Activated naive CD4-positive, alpha-beta T cell (primary cell): ENCODE results near the gene ZNRD2.

ENCODE experiments used
- DNase-seq, 4 experiments: peaks; one replicate each; lab custom pipeline; 2025; lab: John Stamatoyannopoulos, UW

The ZNRD2 gene

DNA sequence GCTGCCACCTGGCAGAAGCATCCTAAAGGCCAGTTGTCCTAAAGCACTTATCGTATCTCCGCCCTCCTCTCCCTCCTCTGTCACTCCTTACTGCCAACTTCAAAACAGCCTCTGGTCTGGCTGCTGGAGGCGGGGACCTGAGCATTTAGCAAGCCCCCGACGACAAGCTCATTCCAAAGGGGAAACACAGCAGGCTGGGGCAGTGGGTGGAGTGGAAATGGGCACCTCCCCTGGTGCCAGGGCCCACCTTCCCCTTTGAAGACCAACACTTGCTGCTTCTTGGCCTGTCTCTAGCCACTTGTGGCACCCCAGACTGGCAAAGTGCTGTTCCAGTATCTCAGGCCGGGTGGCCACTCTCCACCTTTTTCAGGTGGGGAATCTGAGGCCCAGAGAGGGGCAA, 40.1 kb downstream of the ZNRD2 start:
- DNase-seq: no peak

DNA sequence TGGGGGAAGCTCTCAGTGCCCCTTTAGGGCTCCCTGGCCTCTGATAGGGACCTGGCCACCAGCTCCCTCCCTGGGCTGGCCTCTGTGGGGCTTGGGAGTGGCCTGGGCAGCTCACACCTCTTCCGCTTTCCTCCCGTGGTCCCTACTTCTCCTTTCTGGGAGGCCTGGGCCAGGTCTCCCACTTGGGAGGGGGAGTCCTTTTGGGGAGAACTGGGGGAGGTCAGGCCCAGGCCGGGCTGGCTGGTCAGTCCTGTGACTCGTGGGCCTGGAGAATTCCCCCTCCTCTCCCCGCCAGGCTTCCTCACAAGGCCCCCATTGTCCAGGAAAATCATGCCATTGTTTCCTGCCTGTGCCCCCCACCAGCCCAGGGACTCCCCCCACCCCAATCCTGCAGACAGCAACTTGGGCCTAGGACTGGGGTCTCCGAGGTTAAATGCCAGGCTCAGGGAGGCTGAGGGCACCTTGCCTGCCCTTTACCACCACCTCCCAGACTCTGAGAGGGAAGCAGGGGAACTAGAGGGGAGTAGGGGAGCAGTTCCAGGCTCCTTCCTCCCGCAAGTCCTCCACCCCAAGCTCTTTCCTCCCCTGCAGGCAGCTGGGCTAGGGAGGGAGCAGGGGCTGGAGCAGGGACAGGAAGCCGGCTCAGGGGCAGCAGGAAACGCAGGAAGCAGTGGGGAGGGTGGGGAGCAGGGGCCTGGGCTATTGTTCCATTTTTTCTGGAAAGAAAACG, 40.9 kb downstream of the ZNRD2 start:
- no peak for DNase-seq

DNA sequence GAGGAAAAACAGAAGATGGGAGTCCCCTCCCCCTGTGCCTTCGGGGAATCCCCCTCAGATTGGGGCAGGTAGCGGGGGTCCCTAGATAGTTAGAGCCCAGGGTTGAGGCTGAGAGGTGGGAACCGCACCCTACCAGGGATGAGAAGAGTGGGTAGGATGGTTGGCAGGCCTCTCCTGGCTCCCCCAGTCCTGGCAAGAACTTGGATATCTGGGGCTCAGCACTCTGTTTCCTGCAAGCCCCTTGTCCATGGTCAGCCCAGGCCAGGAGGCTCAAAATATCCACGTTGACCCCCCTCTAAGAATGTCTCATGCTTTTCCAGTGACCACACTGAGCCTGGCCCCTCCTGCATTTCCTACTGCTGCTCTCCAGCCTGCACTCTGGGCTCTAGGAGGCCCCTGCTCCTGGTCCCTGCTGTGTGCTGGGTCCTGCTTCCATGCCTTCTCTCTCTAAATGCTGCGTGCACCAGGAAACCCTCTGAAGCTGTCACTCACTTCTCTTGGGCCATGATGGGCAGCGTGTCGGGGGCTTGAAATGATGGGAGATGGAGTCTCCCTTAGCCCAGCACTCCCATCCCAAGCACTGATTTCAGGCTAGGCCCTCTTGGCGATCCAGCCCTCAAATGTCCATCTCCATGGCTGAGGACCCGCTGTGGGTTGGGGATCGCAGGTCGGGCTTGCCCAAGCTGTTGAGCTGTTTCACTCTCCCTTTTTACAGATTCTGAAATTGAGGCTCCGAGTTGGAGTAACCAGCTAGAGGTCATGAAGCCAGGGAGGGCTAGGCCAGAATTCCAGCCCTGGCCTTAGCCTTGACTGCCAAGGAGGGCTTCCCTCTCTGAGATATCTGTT, 41.7 kb downstream of the ZNRD2 start:
- DNase-seq: no peak

DNA sequence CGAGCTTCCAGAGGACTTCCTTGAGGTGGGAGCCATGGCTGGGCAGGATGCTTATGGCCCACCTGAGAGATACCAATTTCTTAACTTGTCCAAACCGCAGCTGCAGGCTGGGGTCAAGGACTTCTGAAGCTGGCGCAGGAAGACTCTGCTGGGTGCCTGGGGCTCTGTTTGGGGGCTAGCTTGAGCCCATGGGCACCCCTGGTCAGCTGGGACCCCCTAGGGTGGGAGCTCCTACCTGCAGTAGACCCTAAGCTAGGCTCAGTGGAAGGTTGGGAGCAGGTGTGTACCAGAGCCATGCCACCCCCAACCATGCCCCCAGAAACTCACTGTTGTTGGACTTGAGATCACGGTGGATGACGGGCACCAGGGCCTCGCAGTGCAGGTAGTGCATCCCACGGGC, 42.4 kb downstream of the ZNRD2 start:
- DNase-seq: no peak

DNA sequence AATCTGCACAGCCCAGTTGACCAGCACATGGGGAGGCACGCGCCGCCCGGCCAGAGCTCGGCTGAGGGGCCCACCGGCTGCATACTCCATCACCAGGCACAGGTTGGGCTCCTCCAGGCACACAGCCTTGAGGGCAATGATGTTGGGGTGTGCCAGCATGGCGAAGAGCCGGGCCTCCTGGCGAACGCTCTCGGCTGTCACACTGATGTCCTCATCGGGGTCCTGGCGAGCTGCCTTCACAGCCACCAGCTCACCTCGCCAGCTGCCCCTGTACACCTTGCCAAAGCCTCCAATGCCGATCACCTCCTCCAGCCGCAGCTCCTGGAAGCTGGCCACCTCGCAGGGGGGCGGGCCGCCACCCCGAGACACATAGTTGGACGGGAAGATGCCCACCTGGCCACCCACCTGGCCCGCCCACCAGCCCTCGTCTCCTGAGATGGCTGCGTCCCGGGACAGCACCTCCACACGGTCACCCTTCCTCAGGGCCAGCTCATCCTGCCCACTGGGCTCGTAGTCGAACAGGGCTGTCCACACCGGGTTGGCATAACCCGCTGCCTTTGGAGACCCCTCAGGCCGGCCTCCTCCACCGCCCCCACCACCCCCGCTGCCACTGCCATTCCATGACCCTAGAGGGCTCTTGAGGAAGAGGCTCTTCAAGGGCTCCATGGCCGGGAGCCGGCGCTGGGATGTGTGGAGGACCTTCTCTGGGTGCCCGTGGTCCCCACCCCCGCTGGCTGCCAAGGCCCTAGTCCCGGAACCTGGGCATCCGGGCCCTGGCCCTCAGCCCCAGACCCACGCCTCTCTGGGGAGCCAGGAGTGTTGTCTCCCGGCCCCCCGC, 43.0 kb downstream of the ZNRD2 start:
- no peak for DNase-seq

DNA sequence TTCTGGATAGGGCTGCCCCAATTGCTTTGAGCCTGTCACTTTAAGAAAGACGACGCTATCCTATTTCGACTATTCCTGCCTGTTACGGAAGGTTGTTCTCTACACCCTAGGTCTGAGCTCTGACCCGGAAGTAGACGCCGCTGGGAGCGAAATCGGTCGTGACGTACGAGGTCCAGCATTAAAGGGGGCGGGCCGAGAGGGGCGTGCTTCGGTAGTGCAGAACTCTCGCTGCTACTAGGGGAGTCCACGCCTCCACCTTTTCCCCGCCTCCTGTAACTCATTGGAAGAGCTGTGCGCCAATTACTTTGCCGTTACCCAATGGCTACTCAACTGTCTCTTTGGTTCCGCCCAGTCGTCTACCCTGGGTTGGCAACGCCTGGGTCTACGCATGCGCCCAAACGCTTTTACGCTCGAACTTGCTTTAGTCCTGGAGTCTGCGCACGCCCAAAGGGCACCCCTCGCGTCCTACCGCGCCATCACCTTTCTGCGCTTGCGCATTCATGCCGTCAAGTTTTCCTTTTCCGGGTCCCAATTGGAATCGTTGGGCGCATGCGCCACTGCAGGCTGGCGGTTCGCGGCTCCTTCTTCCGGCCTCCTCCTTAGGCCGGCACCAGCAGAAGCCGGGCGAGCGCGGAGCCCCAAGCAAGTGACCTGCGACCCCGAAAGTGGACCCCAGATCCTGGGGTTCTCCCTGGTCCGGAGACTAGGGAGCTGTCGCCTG, 45.1 kb downstream of the ZNRD2 start, which contains the start of gene PCNX3:
Gene PCNX3 (plus strand): TSS at position 548 of the 721 bp plus-strand sequence. CDS start 536 bp downstream, outside the sequence.
- DNase-seq: peak; percentile 99 to 100 (median 100)

DNA sequence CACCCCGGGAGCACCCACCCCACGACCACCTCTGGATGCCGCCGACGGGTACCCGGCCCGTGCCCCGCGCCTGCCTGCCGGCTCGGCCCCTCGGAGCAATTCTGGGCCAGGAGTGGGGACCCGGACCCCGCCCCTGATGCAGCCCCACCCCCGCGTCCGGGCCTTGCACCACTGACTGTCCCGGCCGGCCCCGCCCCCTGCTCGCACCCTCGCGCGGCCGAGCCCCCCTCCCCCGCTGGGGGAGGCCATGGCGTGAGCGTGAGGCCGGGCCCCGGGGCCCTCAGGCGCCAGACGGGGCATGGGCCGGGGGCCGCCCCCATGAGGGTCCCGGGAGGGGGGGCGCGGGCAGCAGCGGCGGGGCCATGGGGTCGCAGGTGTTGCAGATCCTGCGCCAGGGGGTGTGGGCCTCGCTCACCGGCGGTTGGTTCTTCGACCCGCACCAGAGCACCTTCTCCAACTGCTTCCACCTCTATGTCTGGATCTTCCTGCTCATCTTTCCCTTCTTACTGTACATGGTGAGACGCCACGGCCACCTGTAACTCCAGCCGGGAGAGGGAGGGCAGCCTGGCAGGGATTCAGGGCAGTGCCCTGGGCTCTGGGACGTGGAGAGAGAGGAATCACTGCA, 45.8 kb downstream of the ZNRD2 start:
- peak in 1 of 4 experiments; percentile 50 for DNase-seq

DNA sequence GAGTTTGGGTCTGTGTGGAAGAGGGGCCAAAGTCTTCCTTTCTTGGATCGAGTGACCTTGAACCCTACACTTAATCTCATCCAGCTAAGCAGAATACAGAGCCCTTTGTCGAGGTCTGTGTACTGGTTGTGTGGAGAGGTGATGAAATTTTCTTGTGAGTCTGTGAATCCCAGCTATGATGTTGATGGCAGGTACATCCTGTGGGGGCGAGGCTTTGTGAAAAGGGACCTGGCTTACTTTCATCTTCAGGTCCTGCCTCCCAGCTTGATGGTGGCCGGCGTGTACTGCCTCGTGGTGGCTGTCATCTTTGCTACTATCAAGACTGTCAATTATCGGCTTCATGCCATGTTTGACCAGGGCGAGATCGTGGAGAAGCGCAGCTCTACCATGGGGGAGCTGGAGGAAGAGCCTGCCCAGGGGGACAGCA, 46.3 kb downstream of the ZNRD2 start:
- DNase-seq: no peak

DNA sequence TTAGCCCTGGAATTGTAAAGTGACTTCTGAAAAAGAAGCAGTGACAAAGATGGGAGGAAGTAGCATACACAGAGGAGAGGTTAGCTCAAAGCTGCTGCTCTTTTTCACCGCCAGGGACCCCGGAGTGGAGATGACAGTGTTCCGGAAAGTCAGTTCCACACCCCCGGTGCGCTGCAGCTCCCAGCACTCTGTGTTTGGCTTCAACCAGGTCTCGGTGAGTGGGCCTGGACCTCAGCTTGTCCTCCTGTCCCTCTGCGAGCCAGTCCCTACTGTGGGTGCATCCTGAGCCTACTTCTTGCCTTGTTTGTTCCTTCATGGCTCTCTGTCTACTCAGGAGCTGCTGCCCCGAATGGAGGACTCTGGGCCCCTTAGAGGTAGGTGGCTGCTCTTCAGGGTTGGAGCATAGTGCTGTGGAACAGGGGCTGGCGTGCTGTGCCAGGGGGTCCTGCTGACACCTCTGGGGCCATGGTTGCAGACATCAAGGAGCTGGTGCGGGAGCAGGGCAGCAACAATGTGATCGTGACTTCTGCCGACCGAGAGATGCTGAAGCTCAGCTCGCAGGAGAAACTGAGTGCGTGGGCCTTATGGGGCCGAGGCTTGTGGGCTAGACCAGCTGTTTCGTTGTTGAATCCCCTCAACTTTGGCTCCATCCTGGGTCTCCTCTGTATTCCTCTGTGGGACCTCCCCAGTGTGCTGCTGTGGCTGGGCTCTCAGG, 47.0 kb downstream of the ZNRD2 start:
- no peak for DNase-seq

DNA sequence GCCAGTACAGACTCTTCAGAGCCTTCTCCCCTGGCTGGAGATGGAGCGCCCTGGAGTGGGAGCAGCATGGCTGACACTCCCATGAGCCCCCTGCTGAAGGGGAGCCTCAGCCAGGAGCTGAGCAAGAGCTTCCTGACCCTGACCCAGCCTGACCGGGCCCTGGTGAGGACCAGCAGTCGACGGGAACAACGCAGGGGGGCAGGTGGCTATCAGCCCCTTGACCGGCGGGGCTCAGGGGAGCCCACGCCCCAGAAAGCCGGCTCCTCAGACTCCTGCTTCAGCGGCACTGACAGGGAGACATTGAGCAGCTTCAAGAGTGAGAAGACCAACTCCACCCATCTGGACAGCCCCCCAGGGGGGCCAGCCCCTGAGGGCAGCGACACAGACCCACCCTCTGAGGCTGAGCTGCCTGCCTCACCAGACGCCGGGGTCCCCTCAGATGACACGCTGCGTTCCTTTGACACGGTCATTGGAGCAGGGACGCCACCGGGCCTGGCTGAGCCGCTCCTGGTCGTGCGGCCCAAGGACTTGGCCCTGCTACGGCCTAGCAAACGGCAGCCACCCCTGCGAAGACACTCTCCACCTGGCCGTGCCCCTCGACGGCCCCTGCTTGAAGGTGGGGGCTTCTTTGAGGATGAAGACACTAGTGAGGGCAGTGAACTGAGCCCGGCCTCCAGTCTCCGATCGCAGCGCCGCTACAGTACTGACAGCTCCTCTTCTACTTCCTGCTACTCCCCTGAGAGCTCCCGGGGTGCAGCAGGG, 47.9 kb downstream of the ZNRD2 start:
- DNase-seq: no peak

DNA sequence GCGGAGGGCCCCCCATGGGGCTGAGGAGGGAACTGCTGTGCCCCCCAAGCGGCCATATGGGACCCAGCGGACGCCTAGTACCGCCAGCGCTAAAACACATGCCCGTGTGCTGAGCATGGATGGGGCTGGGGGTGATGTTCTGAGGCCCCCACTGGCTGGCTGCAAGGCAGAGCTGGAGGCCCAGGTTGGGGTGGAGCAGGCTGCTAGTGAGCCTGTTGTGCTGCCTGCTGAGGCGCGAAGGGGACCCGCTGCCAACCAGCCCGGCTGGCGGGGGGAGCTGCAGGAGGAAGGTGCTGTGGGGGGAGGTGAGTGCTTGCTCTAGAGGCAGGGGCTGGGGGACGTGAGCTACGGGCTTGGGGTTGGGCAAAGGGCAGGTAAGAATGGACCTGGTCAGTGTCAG, 48.5 kb downstream of the ZNRD2 start:
- DNase-seq: no peak

DNA sequence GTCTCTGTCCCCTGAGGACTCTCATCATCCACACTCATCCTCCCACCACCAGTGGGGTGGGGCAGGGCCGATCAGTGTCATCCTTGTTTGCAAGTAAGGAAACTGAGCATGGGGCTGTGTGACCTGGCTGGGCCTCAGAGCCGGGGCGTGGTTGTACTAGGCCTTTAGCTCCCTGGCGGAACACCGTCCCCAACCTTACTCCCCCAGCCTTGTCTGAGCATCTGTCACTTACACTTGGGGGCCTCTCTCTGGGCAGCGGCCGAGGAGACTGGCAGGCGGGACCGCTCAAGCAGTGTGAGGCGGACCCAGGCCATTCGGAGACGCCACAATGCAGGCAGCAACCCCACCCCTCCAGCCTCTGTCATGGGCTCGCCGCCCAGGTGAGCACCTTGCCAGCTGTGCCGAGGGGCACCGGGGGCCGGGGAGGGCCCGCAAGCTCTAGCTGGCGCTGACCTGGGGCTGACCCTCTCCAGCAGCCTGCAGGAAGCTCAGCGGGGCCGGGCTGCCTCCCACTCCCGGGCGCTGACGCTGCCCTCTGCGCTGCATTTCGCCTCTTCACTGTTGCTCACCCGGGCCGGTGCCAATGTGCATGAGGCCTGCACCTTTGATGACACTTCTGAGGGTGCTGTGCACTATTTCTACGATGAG, 49.1 kb downstream of the ZNRD2 start:
- DNase-seq: no peak

DNA sequence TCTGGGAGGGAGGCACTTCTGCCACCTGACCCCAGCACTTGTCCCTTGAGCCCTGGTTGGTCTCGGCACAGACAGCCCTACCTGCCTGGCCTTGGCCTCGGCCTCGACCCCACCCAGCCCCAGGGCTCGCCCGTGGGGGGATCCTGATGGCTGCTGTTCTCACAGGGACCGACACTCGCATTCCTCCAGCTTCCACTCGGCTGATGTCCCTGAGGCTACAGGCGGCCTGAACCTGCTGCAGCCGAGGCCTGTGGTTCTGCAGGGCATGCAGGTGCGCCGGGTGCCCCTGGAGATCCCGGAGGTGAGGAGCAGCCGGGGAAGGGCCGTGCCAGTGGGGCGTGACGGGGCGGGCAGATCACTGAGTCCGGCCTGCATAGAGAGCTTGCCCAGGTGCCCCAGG, 50.4 kb downstream of the ZNRD2 start:
- DNase-seq: no peak

DNA sequence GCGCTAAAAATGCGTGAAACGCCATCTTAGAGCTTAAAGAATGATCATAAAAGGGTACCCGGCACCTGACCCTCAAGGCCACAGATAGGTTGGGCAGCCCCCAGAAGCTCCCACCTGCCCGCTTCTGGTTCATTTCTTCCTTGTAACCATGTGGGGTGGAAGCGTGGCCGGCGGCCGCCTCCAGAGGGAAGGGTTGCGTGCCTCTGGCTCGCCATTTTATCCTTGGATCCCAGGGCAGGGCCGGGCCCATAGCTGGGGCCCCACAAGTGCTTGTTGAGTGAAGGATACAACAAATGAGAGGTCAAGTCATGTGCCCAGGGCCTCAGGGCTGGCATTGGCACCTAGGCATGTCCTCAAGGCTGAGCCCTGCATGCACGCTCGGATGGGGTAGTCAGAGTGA, 51.2 kb downstream of the ZNRD2 start:
- DNase-seq: no peak
